HG02981 (cell line): ENCODE measurements around the gene PKD1.
"Not testable (repeated sequence)": the region's sequence is repeated elsewhere in the genome, so short reads cannot be mapped to it uniquely, and the experiment has no call there.

Source experiments
- ATAC-seq: cut with Tn5 transposase; IDR thresholded peaks from one replicate; pipeline ENCODE4 v1.9.1; 2021; ENCODE audit warnings: mild to moderate bottlenecking, moderate library complexity; ENCODE audit not compliant: unreplicated experiment

PKD1 gene

DNA sequence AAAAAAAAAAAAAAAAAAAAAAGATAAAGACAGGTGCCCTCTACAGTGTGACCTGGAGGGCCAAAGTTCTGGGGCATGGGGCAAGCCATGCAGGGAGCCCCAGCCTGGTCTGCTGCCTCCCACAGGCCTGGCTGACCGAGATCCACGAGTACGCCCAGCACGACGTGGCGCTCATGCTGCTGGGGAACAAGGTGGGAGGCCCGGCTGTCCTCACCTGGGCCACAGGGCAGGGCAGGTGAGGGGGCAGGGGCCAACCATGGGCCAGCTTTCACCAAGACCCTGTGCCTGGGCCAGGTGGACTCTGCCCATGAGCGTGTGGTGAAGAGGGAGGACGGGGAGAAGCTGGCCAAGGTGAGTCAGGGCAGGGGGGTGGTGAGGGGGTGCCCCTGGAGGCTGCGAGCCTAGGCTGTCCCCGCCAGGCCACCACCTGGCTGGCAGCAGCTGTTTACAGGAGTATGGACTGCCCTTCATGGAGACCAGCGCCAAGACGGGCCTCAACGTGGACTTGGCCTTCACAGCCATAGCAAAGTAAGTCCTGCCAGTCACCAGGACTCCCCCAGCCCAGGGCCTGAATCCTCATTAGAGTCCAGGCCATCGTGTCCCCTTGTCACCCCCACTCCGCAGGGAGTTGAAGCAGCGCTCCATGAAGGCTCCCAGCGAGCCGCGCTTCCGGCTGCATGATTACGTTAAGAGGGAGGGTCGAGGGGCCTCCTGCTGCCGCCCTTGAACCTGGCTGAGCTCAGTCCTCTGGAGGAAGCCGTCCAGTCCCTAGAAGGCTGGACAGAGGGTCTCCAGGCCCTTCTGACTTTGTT, 17.2 kb upstream of the PKD1 start:
- ATAC-seq: no peak

DNA sequence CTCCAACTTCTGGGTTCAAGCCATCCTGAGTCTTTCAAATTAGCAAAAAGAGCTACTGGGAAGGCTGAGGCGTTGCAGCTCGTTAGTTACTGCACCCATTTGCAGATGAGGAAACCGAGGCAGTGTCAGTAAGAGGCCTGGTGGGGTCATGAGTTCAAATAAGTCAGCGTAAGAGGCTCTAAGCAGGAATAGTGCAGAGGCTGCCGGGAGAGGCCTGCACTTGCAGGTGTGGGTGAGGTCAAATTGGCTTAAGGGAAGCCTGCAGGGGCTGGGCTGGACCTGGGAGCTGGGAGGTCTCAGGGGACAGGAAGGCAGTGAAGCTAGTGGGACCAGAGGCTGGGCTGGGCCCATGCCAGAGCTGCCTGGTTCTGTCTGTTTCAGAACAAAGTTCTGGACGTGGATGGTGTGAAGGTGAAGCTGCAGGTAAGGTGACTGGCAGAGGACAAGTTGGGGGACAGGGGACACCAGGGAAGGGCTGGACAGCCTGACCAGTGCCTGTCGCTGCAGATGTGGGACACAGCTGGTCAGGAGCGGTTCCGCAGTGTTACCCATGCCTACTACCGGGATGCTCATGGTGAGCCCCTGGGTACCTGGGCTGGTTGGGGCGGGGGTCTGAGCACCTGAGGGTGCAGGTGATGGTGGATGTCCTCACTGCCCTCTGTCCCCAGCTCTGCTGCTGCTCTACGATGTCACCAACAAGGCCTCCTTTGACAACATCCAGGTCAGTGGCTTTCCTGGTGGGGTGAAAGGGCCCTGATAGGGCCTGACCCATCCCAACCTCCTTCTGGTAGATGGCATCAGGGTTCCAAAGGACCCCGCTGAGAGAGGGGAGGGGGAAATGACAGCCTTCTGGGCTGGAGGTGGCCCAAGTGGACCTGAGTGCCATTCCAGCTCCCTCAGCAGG, 15.7 kb upstream of the PKD1 start:
- no peak for ATAC-seq

DNA sequence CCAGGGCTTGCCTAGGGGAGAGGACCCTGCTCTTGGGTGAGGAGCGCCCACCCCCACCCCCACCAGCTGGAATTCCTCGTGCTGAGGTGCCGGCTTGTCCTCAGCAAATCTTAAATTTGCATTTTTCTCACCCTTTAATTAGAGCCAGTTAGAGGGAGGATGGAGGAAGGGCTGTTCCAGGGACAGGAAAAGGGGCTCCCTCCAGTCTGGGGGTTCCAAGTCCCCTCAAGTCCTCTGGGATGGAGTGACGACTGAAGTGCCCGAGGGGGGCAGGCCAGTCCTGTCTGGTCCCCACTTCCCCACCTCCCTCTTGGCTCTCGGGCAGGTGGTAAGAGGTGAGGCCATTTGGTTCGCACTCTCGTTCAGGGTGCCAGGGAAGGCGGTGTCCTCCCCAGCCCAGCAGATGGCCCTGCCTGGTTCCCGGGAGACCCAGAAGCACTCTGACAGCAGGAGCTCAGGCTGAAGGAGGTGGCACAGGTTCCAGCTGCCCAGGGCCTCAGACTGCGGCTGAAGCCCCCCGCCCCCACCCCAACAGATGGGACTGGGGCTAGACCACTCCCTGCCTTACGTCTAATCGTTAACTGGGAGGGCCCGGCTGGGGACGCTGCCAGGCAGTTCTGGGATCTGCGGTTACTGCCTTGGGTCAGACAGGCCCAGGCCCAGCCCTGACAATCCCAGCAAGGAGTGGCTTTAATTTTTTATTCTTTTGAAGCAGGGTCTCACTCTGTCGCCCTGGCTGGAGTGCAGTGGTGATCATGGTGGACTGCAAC, 14.9 kb upstream of the PKD1 start:
- ATAC-seq: no peak

DNA sequence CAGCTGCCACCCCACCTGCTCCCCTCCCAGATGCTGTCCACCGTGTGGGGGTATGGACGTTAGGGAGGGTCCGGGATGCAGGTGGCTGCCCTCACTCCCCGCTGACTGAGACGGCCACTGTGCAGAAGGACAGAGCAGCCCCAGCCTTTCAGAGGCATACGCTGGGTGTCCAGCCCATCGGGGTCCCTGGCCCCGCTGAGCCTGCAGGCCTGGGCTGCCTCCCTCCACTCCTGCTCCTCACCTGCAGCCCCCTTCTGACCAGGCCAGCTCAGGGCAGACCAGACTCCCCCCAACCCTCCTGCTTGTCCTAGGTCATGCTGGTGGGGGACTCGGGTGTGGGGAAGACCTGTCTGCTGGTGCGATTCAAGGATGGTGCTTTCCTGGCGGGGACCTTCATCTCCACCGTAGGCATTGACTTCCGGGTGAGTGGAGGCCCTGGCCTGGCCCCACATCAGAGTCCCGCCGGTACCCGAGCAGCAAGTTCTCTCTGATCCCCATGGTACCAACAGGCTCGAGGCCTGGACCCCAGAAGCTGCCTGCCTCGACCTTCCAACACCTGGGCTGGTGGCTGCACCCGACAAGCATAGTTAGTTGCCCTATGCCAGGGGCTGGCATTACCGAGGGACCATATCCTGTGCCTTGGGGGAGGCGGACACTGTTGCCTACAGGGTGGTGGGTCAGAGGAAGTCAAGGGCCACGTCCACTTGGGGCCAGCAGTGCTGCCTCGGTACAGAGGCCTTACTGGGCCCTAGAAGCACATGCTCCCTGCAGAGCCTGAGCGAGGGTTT, 14.1 kb upstream of the PKD1 start:
- ATAC-seq: no peak

DNA sequence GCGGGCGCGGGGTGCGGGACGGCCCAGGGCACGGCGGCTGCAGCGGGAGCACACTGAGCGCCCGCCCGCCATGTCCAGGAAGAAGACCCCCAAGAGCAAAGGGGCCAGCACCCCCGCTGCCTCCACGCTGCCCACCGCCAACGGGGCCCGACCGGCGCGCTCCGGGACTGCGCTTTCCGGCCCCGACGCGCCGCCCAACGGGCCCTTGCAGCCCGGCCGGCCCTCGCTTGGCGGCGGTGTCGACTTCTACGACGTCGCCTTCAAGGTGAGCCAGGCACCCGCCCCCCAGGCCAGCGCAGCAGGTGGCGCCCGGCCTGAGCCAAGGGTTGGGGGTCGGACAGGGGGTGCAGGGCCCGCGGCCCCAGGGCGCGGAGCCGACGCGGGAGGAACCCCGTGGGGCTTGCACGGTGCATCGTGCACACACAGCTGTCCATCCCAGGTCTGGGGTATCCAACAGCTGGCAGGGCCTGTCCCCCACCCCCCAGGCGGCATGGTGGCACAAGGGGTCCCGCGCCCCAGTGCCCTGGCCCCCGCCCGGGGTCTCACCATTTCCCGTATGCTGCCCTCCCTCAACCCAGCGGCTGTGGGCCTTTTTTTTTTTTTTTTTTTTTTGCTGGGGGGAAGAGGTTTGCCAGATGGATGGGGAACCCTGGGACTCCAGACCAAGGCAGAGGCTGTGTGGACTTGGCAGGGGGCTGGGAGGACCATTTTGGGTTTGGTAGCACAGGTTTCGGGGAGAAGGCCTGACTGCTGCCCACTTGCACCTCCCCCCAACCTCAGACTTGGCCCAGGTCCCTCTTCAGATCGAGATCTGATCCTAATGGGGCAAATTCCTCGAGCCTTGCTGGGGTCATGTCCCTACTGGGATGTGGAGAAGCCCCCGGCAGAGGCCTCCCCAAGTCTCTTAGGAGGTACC, 13.3 kb upstream of the PKD1 start:
- ATAC-seq: no peak

DNA sequence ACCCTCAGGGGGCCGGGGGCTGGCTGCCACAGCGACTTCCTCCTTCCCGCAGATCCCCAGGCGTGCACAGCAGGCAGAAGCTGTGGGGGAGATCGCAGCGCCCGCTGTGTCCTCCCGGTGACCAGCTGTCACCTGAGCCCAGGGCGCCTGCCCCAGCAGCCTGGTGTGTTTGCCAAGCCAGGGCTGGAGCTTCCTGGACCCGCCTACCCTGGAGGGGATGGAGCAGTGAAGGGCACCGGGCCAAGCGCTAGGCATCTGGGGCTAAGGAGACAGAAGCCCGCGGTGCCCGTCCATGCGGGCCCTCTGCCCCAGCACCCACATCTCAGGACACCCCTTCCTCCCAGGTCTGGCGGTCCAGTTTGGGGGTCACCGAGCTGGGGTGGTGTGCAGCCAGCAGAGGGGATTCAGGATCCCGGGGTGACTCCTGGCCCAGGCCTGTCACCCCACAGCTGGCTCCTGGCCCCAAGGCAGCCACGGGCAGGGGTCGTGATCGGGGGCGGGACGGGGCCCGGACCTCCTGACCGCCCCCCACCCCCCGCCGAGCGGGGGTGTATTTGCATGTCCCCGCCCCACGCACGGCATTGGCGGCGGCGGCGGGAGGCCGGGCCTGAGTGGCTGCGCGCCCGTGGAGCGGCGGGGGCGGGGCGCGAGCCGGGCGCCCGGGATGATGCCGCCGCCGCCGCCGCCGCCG, 12.4 kb upstream of the PKD1 start, which contains the start of gene RAB26:
TSS of gene RAB26 (plus strand) at position 645 of the 691 bp plus-strand sequence. CDS start 159 bp downstream, outside the sequence.
- ATAC-seq: no peak

DNA sequence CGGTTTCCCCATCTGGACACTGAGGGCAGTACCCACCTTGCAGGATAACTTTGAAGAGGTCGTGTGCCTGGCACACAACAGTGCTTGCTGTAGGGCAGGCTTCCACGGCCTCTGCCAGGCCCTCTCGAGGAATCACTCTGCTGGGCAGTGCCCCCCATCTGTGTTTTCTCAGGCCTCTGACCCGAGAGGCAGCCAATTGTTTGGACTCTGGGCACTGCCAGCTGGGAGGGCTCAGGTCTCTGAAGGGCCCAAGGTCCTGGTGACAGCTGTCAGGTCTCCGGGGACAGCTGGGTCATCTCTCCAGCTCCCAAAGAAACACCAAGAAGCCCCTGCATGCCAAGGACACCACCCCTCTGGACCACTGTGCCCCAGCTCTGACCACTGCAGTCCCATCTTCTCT, 11.7 kb upstream of the PKD1 start:
- ATAC-seq: no peak

DNA sequence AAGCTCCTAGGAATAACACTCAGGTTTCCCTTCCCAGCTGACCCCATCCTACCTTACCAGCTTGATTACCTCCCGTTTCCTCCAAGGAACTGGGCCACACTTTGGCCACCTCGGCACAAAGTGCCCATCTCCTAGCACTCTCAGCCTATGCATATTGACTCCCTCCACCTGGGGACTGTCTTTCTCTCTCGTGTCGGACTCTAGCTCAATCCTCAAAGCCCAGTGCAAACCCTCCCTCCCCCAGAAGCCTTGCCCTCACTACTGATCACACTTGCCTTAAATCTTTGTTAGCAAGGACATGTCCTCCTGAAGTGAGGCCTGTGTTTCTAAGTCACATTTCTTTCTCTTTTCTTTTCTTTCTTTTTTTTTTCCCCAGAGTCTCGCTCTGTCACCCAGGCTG, 10.1 kb upstream of the PKD1 start:
- no peak for ATAC-seq

DNA sequence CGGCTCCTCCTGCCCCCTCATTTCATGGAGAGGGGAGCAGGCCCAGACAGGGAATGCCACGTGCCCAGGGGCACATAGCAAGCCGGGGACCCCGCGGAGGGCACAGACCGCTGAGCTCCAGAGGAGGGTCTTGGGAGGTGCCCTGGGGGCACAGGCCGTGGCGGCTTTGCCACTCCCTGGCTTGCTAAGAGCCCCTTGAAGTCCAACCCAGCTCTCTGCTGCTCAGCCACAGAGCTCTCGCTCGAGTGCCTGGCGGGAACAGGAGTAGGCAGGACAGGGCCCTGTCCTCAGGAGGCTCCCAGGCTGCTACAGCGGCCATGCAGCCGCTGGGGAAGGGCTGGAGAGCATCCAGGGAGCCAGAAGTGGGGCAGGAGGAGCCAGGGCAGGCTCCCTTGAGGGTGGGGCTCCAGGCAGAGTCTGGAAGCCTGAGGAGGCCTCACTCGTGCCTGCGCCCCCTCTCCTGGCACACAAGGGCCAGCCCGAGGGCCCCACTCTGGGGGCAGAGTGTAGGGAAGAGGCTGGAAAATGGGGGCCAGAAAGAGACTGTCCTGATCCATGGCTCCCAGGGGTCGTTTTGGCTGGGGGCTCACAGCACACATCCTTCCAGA, 8.3 kb upstream of the PKD1 start:
- ATAC-seq: no peak

DNA sequence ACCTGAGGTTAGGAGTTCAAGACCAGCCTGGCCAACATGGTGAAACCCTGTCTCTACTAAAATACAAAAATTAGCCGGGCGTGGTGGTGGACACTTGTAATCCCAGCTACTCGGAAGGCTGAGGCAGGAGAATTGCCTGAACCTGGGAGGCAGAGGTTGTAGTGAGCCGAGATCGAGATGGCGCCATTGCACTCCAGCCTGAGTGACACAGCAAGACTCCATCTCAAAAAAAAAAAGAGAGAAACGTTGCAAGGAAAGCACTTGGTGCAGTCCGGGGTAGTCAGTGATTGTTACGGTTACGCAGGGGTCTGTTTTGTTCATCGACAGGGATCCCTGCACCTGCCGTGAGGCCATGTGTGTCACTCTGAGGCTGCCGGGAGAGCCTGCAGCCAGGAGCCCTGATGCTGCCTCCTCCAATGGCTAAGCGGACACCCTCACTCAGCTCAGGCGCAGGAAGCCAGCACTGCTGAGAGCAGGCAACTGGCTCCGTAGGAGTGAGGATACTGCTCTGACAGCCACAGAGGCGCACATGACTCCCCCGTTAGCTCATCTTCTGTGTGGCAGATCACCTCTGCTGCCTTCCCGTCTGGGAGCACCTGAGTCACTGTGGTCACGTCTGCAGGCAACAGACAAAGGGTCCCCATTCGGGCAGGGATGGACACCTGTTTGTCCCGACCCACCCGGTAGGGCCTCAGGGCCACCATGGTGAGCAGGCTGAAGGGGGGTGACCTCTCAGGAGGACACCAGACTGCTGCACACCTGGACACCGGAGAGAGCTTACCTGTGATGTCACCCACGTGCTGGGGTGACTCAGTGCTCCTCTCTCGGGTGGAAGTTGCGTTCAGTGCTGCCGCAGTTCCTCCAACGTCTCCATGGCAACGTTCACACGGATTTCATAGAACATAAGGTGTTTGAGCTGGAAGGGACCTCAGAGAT, 7.5 kb upstream of the PKD1 start:
- no peak for ATAC-seq

DNA sequence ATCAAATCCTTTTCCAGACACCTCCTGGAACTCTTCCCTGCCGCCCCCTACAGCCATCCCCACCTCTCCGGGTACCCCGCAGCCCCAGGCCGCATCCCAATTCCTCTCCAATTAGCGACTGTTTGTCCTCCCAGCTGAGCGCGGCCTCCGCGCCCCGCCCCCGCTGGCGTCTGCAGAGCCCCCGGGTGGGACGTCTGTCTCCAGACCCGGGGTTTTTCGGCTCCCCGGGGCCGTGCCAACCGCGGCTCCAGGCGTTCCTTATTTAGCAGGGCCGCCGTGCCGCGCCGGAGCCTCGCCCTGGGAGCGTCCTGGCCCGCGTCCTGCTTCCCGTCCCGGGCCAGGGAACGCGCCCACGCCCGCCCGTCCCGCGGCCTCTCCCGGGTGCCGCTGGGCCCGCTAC, 627 bp downstream of the PKD1 start:
- ATAC-seq: not testable (repeated sequence)

DNA sequence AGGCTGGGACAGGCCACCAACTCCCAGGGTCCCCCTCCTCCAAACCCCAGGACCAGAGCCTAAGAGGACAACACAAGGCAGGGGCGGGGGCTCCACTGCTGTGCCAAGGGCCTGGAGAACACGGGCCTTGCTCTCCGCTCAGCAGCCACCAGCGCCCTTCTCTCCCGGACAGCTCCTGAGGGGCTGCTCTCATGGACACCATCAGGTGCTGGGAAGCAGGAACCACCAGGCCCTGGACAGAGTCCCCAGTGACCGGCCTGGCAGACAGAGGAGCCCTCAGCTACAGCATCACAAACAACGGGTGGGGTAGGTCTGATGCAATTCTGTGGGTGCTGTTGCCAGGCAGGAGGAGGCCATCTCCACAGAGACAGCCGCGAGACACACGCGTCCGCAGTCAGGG, 1.9 kb downstream of the PKD1 start:
- not testable (repeated sequence) for ATAC-seq

DNA sequence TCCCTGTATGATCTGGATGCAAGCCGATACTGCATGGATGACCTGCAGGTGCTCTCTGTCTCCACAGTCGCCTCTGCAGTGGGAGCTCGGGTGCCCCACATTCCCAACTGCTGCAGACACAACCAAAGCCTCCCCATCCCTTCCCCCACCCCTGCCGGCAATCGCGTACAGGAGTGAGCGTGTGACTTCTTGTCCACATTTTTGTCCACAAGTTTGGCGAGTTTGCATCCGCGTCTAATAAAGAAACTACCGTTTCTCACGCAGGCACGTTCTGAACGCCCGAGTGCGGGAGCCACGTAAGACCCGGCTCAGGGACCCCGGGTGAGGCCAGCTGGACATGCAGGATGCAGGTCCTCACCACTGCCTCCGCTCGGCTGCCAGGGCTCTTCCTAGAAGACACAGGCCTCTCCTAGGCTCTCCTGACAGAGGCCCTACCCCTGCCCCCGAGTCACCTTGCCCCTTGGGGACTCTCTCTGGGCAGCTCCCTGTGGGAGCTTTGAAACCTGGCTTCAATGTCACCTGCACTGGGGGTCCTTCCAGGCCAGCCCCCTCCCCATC, 5.7 kb downstream of the PKD1 start:
- not testable (repeated sequence) for ATAC-seq

DNA sequence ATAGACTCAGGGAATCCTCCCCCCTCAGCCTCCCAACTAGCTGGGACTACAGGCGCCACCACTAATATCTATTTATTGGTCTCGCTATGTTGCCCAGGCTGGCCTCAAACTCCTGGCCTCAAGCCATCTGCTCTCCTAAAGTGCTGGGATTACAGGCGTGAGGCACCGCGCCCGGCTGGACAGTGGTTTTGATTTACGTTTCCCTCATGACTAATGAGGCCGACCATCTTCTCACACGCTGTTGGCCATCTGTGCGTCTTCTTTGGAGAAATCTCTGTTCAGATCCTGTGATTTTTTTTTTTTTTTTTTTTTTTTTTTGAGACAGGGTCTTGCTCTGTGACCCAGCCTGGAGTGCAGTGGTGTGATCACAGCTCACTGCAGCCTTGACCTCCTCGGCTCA, 6.4 kb downstream of the PKD1 start:
- ATAC-seq: not testable (repeated sequence)

DNA sequence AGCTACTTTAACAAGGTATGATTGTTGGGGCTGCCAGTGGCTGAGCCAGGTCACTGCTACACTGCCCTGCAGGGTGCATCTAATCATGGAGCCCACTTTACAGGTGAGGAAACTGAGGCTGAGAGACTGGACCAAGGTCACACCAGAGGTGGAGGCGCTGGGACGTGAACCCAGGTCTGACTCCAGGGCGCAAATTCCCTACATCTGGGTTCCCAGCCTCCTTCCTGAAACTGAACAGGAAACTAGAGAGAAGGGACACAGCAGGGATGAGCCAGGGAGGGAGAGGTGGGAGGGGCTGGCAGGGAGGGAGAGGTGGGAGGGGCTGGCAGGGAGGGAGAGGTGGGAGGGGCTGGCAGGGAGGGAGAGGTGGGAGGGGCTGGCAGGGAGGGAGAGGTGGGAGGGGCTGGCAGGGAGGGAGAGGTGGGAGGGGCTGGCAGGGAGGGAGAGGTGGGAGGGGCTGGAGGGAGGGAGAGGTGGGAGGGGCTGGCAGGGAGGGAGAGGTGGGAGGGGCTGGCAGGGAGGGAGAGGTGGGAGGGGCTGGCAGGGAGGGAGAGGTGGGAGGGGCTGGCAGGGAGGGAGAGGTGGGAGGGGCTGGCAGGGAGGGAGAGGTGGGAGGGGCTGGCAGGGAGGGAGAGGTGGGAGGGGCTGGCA, 7.9 kb downstream of the PKD1 start:
- not testable (repeated sequence) for ATAC-seq

DNA sequence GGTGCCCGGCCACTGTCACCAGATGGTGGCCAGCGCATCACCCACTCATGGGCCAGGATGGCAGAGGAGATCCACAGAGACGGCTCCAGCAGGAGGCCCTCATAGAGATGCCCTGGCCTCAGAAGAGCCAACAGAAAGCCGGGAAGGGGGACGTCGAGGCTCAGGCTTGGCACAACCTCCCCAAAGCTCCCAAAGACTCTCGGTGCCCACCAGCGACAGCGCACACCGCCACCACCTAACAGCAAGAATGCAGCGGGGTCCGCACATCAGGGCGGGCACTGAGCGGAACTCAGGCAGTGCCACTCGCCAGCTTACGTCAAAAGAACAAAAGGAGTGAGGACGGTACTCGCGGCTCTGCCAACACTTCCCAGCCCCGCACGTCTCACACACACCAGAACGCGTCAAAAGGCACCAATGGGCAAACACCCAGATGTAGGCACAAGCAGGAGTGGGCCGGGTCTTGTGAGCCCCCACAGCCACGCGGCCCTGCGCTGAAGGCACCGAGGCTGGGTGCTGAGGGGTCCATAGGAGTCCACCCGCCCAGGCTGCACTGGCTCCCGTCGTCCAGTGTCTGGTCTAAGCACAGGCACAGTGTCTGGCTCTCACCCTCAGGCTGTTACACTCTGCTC, 8.7 kb downstream of the PKD1 start:
- not testable (repeated sequence) for ATAC-seq
